GM18870 (cell line): ENCODE data around the gene WSB2.
"Not testable (repeated sequence)": the region's sequence is repeated elsewhere in the genome, so short reads cannot be mapped to it uniquely, and the experiment has no call there.

ENCODE experiments used
- ATAC-seq: cut with Tn5 transposase; IDR thresholded peaks from one replicate; pipeline ENCODE4 v1.9.1; 2021; ENCODE audit warnings: moderate library complexity; ENCODE audit not compliant: unreplicated experiment

Gene WSB2

GRCh38 chr12:117999806-118000205, 61.2 kb downstream of the WSB2 start:
- not testable (repeated sequence) for ATAC-seq

DNA sequence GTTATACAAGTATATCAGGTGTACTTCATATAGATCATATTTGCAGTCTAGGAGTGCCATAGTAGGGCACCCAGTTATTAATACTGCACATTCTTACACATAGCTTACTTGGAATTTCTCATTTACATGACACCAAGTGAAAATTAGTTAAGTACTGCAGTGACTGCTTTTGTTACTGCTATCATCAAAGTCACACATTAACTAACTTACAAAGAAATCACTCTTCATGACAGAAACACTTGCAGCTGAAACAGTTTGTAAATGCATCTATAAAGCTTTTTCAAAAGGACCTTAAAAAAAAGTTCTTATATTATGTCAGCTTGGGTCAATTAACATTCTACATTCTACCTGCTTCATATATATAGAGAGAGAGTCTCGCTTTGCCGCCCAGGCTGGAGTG, 62.3 kb downstream of the WSB2 start:
- no peak for ATAC-seq

DNA sequence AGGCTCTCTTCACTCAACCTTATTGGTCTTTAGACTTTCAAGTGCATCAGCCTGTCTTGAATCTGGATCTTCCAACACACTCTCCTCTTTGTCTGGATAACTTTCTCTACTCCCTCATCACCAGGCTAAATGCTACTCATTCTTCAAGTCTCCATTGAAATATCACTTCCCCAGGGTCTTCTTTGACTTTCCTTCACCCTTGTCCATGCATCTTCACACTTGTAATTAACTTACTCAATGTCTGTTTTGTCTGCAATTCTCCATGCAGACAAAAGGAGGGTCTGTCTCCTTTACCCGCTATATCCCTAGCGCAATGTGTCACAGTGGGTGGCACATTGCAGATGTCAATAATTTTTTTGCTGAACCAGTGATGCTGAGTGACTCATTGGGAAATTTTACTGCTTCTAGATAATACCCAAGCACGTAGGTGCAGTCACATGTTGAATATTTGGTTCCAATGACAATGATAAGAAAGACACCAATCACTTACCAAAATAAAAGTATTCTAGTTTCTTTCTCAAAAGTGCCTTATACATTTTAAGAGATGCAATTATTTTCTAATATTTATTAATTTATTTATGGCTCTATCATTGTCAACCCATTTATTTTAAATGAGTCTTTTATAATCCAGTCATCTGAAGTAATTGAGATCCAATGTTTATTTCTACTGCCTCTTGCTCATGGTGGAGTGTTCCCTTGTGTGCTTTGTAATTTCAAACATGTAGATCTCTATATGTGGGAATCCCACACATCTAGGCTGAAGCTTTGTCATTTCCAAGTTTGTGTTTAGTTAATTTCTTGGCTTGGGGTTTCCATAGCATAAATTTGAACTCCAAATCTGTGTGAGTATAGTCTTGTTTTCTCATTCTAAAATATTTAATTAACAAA, 66.2 kb downstream of the WSB2 start:
- no peak for ATAC-seq

- no peak for ATAC-seq
These were observed 74.1 kb downstream of the WSB2 start for GRCh38 chr12:117986705-117987469.

DNA sequence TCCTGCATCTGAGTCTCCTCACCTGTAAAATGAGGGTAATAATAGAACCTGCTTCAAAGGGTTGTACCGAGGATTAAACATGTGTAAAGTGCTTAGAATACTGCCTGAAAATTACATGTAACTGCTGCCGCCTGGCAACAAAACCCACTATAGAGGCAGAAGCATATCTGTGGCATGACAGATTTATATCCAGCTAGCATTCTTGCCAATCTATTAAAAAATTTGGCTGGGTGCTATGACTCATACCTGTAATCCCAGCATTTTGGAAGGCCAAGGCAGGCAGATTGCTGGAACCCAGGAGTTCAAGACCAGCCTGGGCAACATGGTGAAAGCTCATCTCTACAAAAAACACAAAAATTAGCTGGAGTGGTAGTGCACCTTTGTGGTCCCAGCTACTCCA, 75.8 kb downstream of the WSB2 start:
- ATAC-seq, result no peak
